ENCODE results near the gene FIG4. TPM values are rescaled to one million over a fixed set of nuclear protein-coding genes. Genes with fewer than 3 reads are reported as not detected.

Gene FIG4
- total RNA-seq, 4 donors from 2014 or later, result 6.9 to 17.1 (median 10.6) TPM

DNA sequence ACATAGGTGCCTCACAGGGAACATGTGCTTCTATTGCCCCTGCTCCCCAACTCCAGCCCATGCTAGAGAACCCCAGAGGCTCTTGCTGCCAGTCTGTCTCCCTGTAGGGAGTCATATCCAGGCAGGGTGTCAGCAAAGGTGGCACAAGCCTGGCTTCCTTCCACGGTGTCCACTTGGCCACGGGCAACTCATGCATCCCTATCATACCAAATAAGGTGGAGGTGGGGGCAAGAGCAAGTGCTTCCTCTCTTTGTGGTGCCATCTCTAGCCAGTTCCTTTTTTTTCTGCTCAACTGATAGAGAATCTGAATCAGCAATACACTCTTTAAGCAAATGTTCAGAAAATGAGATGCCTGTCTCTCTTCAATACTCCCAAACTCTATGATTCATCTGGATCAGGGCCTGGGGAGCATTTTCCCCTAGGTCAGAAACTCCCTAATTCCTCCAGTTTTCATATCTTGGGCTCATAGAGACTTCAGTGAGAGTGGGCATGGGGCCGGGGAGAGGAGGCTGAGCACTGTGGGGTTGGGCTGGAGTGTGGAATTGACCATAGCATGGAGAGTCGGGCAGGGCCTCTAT, 182.0 kb downstream of the FIG4 start:
- intact Hi-C loops (cut with DNase I; ENCODE audit: low total_unique reads), result no loop called here
- no peak overlapping the region for H3K4me3 ChIP-seq (ENCODE audit: low read depth, poor library complexity, severe bottlenecking)
- peak in 1 of 2 donors; percentile 58 for DNase-seq (ENCODE audit: low spot score in 2 of 2)
- no peak for TF ChIP-seq POLR2A (IDR thresholded peaks at IDR 0.05)
- TF ChIP-seq, protein P1, sequence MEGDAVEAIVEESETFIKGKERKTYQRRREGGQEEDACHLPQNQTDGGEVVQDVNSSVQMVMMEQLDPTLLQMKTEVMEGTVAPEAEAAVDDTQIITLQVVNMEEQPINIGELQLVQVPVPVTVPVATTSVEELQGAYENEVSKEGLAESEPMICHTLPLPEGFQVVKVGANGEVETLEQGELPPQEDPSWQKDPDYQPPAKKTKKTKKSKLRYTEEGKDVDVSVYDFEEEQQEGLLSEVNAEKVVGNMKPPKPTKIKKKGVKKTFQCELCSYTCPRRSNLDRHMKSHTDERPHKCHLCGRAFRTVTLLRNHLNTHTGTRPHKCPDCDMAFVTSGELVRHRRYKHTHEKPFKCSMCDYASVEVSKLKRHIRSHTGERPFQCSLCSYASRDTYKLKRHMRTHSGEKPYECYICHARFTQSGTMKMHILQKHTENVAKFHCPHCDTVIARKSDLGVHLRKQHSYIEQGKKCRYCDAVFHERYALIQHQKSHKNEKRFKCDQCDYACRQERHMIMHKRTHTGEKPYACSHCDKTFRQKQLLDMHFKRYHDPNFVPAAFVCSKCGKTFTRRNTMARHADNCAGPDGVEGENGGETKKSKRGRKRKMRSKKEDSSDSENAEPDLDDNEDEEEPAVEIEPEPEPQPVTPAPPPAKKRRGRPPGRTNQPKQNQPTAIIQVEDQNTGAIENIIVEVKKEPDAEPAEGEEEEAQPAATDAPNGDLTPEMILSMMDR (IDR thresholded peaks at IDR 0.05), result no peak
- WGBS, 2 donors, result 70 to 76% methylated on average over 4 of the region's 4 CpGs

GRCh38 chr6:109874086-109874485, 183.0 kb downstream of the FIG4 start:
- intact Hi-C loops (cut with DNase I; ENCODE audit: low total_unique reads), result no loop called here
- TF ChIP-seq, protein P1 (IDR thresholded peaks at IDR 0.05), result no peak
- no peak for TF ChIP-seq POLR2A (IDR thresholded peaks at IDR 0.05)
- no peak overlapping the region for H3K4me3 ChIP-seq (ENCODE audit: low read depth, poor library complexity, severe bottlenecking)
- WGBS, 2 donors, result 37 to 44% methylated on average over 4 of the region's 4 CpGs
- peak in 1 of 2 donors; percentile 37 for DNase-seq (ENCODE audit: low spot score in 2 of 2)

DNA sequence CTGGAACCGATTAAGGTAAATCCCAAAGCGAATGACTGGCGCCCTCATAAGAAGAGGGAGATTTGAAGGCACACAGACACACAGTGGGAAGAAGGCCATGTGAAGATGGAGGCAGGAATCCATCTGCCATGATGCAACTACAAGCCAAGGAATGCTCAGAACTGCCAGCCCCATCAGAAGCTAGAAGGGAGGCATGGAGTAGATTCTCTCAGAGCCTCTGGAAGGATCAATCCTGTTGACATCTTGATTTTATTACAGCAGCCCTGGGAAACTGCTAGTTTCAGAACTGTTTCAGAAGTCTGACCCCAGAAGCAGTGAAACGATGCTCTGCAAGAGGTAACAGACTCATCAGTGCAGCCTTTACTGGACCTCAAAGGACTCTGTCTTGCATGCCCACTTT, 183.5 kb downstream of the FIG4 start:
- intact Hi-C loops (cut with DNase I; ENCODE audit: low total_unique reads), result no loop called here
- H3K4me3 ChIP-seq (ENCODE audit: low read depth, poor library complexity, severe bottlenecking), result no peak overlapping the region
- peak in 1 of 2 donors; percentile 18 for DNase-seq (ENCODE audit: low spot score in 2 of 2)
- TF ChIP-seq, protein P1 (IDR thresholded peaks at IDR 0.05), result no peak
- TF ChIP-seq POLR2A (IDR thresholded peaks at IDR 0.05), result no peak
- WGBS, 2 donors, result 64 to 78% methylated on average over 4 of the region's 4 CpGs

Other genes with a start within 250 kb of the FIG4 start
- 10 to 100 TPM; 17.9 to 29.5 (median 27.3) TPM for gene MICAL1, start 235.5 kb upstream of the FIG4 start, total RNA-seq
- 10 to 100 TPM in 2 of 4 donors, 1 to 10 TPM in 2; 8.4 to 11.8 (median 10.1) TPM for gene ZBTB24, start 208.1 kb upstream of the FIG4 start, total RNA-seq
- gene AK9, start 94 bp upstream of the FIG4 start, total RNA-seq, result 10 to 100 TPM in 1 of 4 donors, 1 to 10 TPM in 3; 4.1 to 10.3 (median 6.4) TPM

All from lower leg skin (tissue), 4 donors.